ENCODE measurements around the gene HS6ST2. TPM values are rescaled to one million over a fixed set of nuclear protein-coding genes. Genes with fewer than 3 reads are reported as not detected.
"Not testable (repeated sequence)": the region's sequence is repeated elsewhere in the genome, so short reads cannot be mapped to it uniquely, and the experiment has no call there.

Gene HS6ST2
- total and polyA plus RNA-seq, 2 experiments from 2014 or later = not detected

DNA sequence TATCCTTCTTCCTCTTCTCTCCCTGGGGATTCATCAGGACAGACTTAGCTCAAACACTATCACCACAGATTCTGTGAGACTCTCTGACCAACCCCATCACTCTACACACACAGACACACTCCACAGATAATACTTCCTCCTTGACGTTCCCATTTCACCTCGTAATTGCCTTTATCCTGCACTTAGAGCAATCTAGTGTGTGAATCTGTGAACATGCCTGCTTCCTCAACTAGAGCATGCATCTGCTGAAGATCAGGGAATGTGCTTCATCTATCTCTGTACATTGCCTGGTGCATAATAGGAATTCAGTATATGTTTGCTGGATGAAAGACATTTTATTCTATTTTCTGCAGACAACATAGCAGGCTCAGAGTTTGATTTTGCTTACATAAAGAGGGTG lies 25.1 kb upstream of the HS6ST2 start:
- Histone ChIP-seq H3K27me3 (replicated peaks; ENCODE audit: insufficient read depth) (no peaks in the 10 kb centered on the region), H3K4me2 (ENCODE audit: unreplicated experiment) (no peak overlapping the region), H3K79me2 (ENCODE audit: insufficient read depth) (no peaks in the 10 kb centered on the region), H2AFZ (no peak overlapping the region), H3K27ac (no peak overlapping the region), H4K20me1 (ENCODE audit: insufficient read depth) (no peaks in the 10 kb centered on the region), H3K4me1 (ENCODE audit: insufficient read depth) (no peaks in the 10 kb centered on the region), H3K9me2 (ENCODE audit: insufficient read depth) (no peaks in the 10 kb centered on the region), H3K9me3 (ENCODE audit: low read depth) (no peaks in the 10 kb centered on the region), H3K4me3 (no peak overlapping the region), H3K9ac (no peak overlapping the region), H3F3A (ENCODE audit: insufficient read depth) (no peaks in the 10 kb centered on the region), H3K36me3 (ENCODE audit: low read depth) (no peaks in the 10 kb centered on the region)
- WGBS, 2 experiments (ENCODE audit: low coverage in 1 of 2, low lambda C conversion rate in 2 of 2, missing lambda C conversion rate in 2 of 2) = 0 to 5% methylated on average over 1 to 2 of the region's 2 CpGs
- DNase-seq = no peak
- in situ Hi-C loops (cut with MboI) = loop anchor here (25.0 kb wide), 1 partner anchor 704 kb away; no protein-coding TSS in a partner anchor
- TF ChIP-seq EZH2phosphoT487 (IDR thresholded peaks at IDR 0.05; ENCODE audit: insufficient read depth, low read depth) = no peak
- no peak for TF ChIP-seq EZH2 (IDR thresholded peaks at IDR 0.05; ENCODE audit: insufficient read depth, poor library complexity, severe bottlenecking)

- H3K4me2 ChIP-seq (ENCODE audit: unreplicated experiment); H3F3A ChIP-seq (ENCODE audit: insufficient read depth); H3K4me3 ChIP-seq; H3K9ac ChIP-seq; H3K27me3 ChIP-seq (replicated peaks; ENCODE audit: insufficient read depth); H3K4me1 ChIP-seq (ENCODE audit: insufficient read depth); H3K9me3 ChIP-seq (ENCODE audit: low read depth); H3K27ac ChIP-seq; H3K79me2 ChIP-seq (ENCODE audit: insufficient read depth); H4K20me1 ChIP-seq (ENCODE audit: insufficient read depth); DNase-seq; H3K36me3 ChIP-seq (ENCODE audit: low read depth); H2AFZ ChIP-seq; H3K9me2 ChIP-seq (ENCODE audit: insufficient read depth): not testable (repeated sequence)
- 37 to 46% methylated on average over 2 of the region's 2 CpGs for WGBS, 2 experiments (ENCODE audit: low coverage in 1 of 2, low lambda C conversion rate in 2 of 2, missing lambda C conversion rate in 2 of 2)
- in situ Hi-C loops (cut with MboI) = loop anchor here (25.0 kb wide), 1 partner anchor 707 kb away; no protein-coding TSS in a partner anchor
These were observed 21.6 kb upstream of the HS6ST2 start for GRCh38 chrX:132980035-132980434.

DNA sequence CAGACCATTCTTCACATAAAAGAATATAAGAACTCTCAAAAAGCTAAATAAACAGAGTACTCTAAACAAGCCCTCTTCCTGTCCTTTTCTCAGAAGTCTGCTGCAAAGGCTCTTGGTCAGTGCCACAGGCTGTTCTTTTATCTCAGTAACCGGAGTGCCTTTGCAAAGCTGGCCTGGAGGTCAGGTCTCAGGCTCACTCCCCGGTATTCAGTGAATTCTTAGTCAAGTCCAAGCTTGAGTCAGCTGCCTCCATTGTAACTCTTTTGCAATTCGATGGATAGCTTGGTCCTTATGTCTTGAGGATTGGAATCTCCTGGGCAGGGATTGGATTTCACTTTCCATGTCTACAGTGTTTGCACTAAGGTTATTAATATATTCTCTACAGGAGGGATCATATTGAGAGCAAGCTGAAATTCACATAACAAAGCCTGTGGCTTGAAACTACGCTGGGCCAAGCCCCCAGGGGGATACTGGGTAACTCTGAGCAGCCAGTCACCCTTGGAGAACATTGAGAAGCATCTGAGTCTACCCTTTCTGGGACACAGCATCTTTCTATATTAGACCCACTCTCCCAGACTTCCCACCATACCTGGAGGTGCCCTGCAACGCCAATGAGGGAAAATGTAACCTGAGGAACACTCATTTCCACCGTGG lies 10.0 kb upstream of the HS6ST2 start:
- Histone ChIP-seq H3K9me3 (ENCODE audit: low read depth) (no peaks in the 10 kb centered on the region), H3K79me2 (ENCODE audit: insufficient read depth) (no peaks in the 10 kb centered on the region), H3K9ac (no peak overlapping the region), H3K4me1 (ENCODE audit: insufficient read depth) (no peaks in the 10 kb centered on the region), H3K27ac (no peak overlapping the region), H3K36me3 (ENCODE audit: low read depth) (no peaks in the 10 kb centered on the region), H2AFZ (no peak overlapping the region), H3K27me3 (replicated peaks; ENCODE audit: insufficient read depth) (no peaks in the 10 kb centered on the region), H3K9me2 (ENCODE audit: insufficient read depth) (no peaks in the 10 kb centered on the region), H3K4me2 (ENCODE audit: unreplicated experiment) (no peak overlapping the region), H3F3A (ENCODE audit: insufficient read depth) (no peaks in the 10 kb centered on the region), H4K20me1 (ENCODE audit: insufficient read depth) (no peaks in the 10 kb centered on the region), H3K4me3 (no peak overlapping the region)
- DNase-seq = no peak
- TF ChIP-seq EZH2phosphoT487 (IDR thresholded peaks at IDR 0.05; ENCODE audit: insufficient read depth, low read depth) (no peak), EZH2 (IDR thresholded peaks at IDR 0.05; ENCODE audit: insufficient read depth, poor library complexity, severe bottlenecking) (no peak)
- in situ Hi-C loops (cut with MboI) = no loop called here
- 38% methylated on average over 6 of the region's 6 CpGs for WGBS, 2 experiments (ENCODE audit: low coverage in 1 of 2, low lambda C conversion rate in 2 of 2, missing lambda C conversion rate in 2 of 2)

DNA sequence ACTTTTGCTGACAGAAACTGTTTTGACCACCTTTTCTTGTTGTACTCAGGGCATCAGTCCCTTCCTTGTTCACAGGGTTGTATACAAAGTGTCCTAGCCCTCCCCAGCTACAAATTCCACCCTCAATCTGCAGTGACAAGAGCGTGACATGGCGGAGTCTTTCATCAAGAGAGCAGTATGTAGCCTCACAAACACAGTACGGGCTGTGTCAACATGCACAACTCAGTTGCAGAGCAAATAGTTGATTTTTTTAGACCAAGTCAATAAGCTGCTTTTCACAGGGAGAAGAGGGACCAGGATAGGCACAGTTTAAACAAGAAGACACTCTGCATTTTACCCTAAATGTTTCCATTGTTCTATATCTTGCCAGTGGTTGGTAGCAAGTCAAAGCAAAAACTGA lies 8.6 kb upstream of the HS6ST2 start:
- H2AFZ ChIP-seq = no peak overlapping the region
- no peaks in the 10 kb centered on the region for H4K20me1 ChIP-seq (ENCODE audit: insufficient read depth)
- H3K27ac ChIP-seq = no peak overlapping the region
- no peaks in the 10 kb centered on the region for H3K27me3 ChIP-seq (replicated peaks; ENCODE audit: insufficient read depth)
- no peaks in the 10 kb centered on the region for H3K79me2 ChIP-seq (ENCODE audit: insufficient read depth)
- H3K9me2 ChIP-seq (ENCODE audit: insufficient read depth) = no peaks in the 10 kb centered on the region
- no peaks in the 10 kb centered on the region for H3K9me3 ChIP-seq (ENCODE audit: low read depth)
- 36 to 54% methylated on average over 3 of the region's 3 CpGs for WGBS, 2 experiments (ENCODE audit: low coverage in 1 of 2, low lambda C conversion rate in 2 of 2, missing lambda C conversion rate in 2 of 2)
- in situ Hi-C loops (cut with MboI) = no loop called here
- H3K4me3 ChIP-seq = no peak overlapping the region
- H3K36me3 ChIP-seq (ENCODE audit: low read depth) = no peaks in the 10 kb centered on the region
- H3K4me2 ChIP-seq (ENCODE audit: unreplicated experiment) = no peak overlapping the region
- TF ChIP-seq EZH2 (IDR thresholded peaks at IDR 0.05; ENCODE audit: insufficient read depth, poor library complexity, severe bottlenecking) (no peak), EZH2phosphoT487 (IDR thresholded peaks at IDR 0.05; ENCODE audit: insufficient read depth, low read depth) (no peak)
- H3K9ac ChIP-seq = no peak overlapping the region
- no peak for DNase-seq
- no peaks in the 10 kb centered on the region for H3K4me1 ChIP-seq (ENCODE audit: insufficient read depth)
- H3F3A ChIP-seq (ENCODE audit: insufficient read depth) = no peaks in the 10 kb centered on the region

- in situ Hi-C loops (cut with MboI) = no loop called here
These were observed 7.0 kb upstream of the HS6ST2 start for GRCh38 chrX:132965461-132965860.

More at GRCh38 chrX:132965461-132965860, 7.0 kb upstream of the HS6ST2 start:
- H3K4me1 ChIP-seq (ENCODE audit: insufficient read depth) = no peaks in the 10 kb centered on the region
- no peaks in the 10 kb centered on the region for H3K36me3 ChIP-seq (ENCODE audit: low read depth)
- no peaks in the 10 kb centered on the region for H3F3A ChIP-seq (ENCODE audit: insufficient read depth)
- H3K79me2 ChIP-seq (ENCODE audit: insufficient read depth) = no peaks in the 10 kb centered on the region
- no peak overlapping the region for H3K4me3 ChIP-seq
- DNase-seq = no peak
- H2AFZ ChIP-seq = no peak overlapping the region
- no peak overlapping the region for H3K27ac ChIP-seq
- H3K4me2 ChIP-seq (ENCODE audit: unreplicated experiment) = no peak overlapping the region
- WGBS, 2 experiments (ENCODE audit: low coverage in 1 of 2, low lambda C conversion rate in 2 of 2, missing lambda C conversion rate in 2 of 2) = 57 to 60% methylated on average over 4 of the region's 4 CpGs
- H3K9me2 ChIP-seq (ENCODE audit: insufficient read depth) = no peaks in the 10 kb centered on the region
- no peaks in the 10 kb centered on the region for H3K9me3 ChIP-seq (ENCODE audit: low read depth)
- no peaks in the 10 kb centered on the region for H3K27me3 ChIP-seq (replicated peaks; ENCODE audit: insufficient read depth)
- no peak overlapping the region for H3K9ac ChIP-seq
- TF ChIP-seq EZH2phosphoT487 (IDR thresholded peaks at IDR 0.05; ENCODE audit: insufficient read depth, low read depth) (no peak), EZH2 (IDR thresholded peaks at IDR 0.05; ENCODE audit: insufficient read depth, poor library complexity, severe bottlenecking) (no peak)
- no peaks in the 10 kb centered on the region for H4K20me1 ChIP-seq (ENCODE audit: insufficient read depth)
